Natural killer cell (primary cell): ENCODE results near the gene MARVELD1. TPM values are rescaled to one million over a fixed set of nuclear protein-coding genes. Genes with fewer than 3 reads are reported as not detected.

Experiments
- ATAC-seq, 3 donors: fragments of 150-1000 bp in 2 of 3; fragments of 200-7000 bp in 1 of 3; cut with Tn5 transposase; 1 replicate in 1 of 3; 2 replicates in 2 of 3; pipeline ENCODE4 v1.10.0; 2021; ENCODE audit warnings: mild to moderate bottlenecking in 2 of 3, moderate library complexity in 2 of 3
- DNase-seq, 2 donors: peaks; one replicate each; pipeline versions ENCODE4 v3.0.0 to v3.0.0-alpha.2; 2013 to 2021; ENCODE audit warnings: mixed read lengths in 1 of 2
- H3K27ac ChIP-seq: one replicate; pipeline ENCODE4 v1.5.1; 2013; ENCODE audit warnings: mild to moderate bottlenecking, low read length
- H3K27me3 ChIP-seq: one replicate; pipeline ENCODE4 v1.6.1; 2013; ENCODE audit warnings: low read length; ENCODE audit not compliant: control insufficient read depth, insufficient read depth
- H3K36me3 ChIP-seq: one replicate; pipeline ENCODE4 v1.6.1; 2013; ENCODE audit warnings: low read length; ENCODE audit not compliant: control insufficient read depth, insufficient read depth
- H3K4me1 ChIP-seq: one replicate; pipeline ENCODE4 v1.6.1; 2013; ENCODE audit warnings: low read length; ENCODE audit not compliant: control insufficient read depth, insufficient read depth
- H3K4me3 ChIP-seq: one replicate; pipeline ENCODE4 v1.5.1; 2013; ENCODE audit warnings: low read length
- H3K9me3 ChIP-seq: one replicate; pipeline ENCODE4 v1.6.1; 2013; ENCODE audit warnings: low read length; ENCODE audit not compliant: control insufficient read depth, insufficient read depth
- H3K27ac Mint-ChIP-seq, 2 donors: one replicate each; pipeline ENCODE4 v1.8.0; 2022; ENCODE audit warnings: mild to moderate bottlenecking in 2 of 2, mixed read lengths in 2 of 2, moderate library complexity in 1 of 2
- H3K27me3 Mint-ChIP-seq, 2 donors: one replicate each; pipeline ENCODE4 v1.8.0; 2022; ENCODE audit warnings: low read depth in 2 of 2, mixed read lengths in 2 of 2
- H3K36me3 Mint-ChIP-seq: one replicate; pipeline ENCODE4 v1.8.0; 2022; ENCODE audit warnings: mixed read lengths
- H3K4me1 Mint-ChIP-seq, 2 donors: one replicate each; pipeline ENCODE4 v1.8.0; 2022; ENCODE audit warnings: mixed read lengths in 2 of 2
- H3K4me3 Mint-ChIP-seq: one replicate; pipeline ENCODE4 v1.8.0; 2022; ENCODE audit warnings: mild to moderate bottlenecking, moderate library complexity, mixed read lengths
- H3K9me3 Mint-ChIP-seq, 2 donors: one replicate each; pipeline ENCODE4 v1.8.0; 2022; ENCODE audit warnings: mixed read lengths in 2 of 2
- CTCF ChIP-seq: fragments of 200-600 bp; IDR thresholded peaks from one replicate; pipeline ENCODE4 v1.8.0; 2022; ENCODE audit warnings: antibody characterized with exemption
- WGBS: methylation state at CpG from one replicate; pipeline ENCODE4 v1.1.7; 2013; ENCODE audit warnings: missing lambda C conversion rate; ENCODE audit not compliant: insufficient coverage; 5-methylcytosine and 5-hydroxymethylcytosine counted together
- intact Hi-C: fragments of 100-400 bp; cut with micrococcal nuclease; formaldehyde crosslinking; loops from one replicate; pipeline ENCODE4 v1.14.2; 2022
- total RNA-seq, 4 donors: library from RNA; stranded (reverse); fragments of 120-200 nt in 1 of 4; gene quantifications; one replicate each; pipeline versions ENCODE4 v1.2.3 to v1.2.4, GENCODE V29; 2013 to 2022

The MARVELD1 gene
- total RNA-seq, 3 donors from 2014 or later (not counting 1 experiment from before 2014, with no cell fraction given), result 0.40 to 0.84 (median 0.40) TPM

- Histone ChIP-seq H3K36me3 (peaks cover 26% of the 10 kb centered on the region), H3K27ac (no peak overlapping the region), H3K4me3 (no peak overlapping the region), H3K9me3 (no peaks in the 10 kb centered on the region), H3K4me1 (peaks cover 6% of the 10 kb centered on the region), H3K27me3 (no peaks in the 10 kb centered on the region)
- no peaks in the 10 kb centered on the region for H3K27me3 Mint-ChIP-seq
- H3K9me3 Mint-ChIP-seq, result no peaks in the 10 kb centered on the region
- ATAC-seq (peak; percentile 79 to 91 (median 85)), DNase-seq (peak; percentile 36 to 84)
- H3K4me1 Mint-ChIP-seq, result no peaks in the 10 kb centered on the region
- WGBS, result 84% methylated on average over 1 of the region's 2 CpGs
- peak overlapping the region; percentile 42 to 66 for H3K27ac Mint-ChIP-seq
- H3K4me3 Mint-ChIP-seq, result peak overlapping the region; percentile 13
- H3K36me3 Mint-ChIP-seq, result no peaks in the 10 kb centered on the region
- intact Hi-C loops, result loop anchor here (1.0 kb wide), 2 partner anchors 54 to 105 kb away; partner anchors contain the start of gene ANKRD2
- peak; percentile 92 for TF ChIP-seq CTCF
Measured at GRCh38 chr10:97676770-97677581, 36.6 kb upstream of the MARVELD1 start.

DNA sequence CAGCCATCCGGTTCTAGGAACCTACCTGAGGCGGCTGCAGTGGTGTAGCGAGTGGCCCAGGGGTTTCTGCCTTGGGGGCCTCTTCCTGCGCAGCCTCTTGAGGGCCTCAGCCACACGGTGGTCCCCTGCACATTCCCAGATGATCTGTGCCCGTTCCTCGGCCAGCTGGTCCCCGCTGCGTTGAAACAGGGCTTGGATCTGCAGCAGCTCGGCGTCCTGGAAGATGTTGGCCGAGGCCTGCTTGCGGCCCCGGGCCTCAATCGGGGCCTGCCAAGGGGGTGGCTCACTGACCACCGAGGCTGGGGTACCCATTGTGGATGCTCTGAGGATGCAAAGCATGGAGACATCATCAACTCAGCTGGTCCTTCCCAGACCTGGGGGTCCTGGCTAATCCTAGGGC, 33.9 kb upstream of the MARVELD1 start:
- Mint-ChIP-seq H3K9me3 (no peaks in the 10 kb centered on the region), H3K4me3 (no peak overlapping the region), H3K36me3 (no peaks in the 10 kb centered on the region), H3K27me3 (no peaks in the 10 kb centered on the region), H3K4me1 (no peaks in the 10 kb centered on the region), H3K27ac (no peak overlapping the region)
- DNase-seq (no peak), ATAC-seq (no peak)
- 94% methylated on average over 16 of the region's 16 CpGs for WGBS
- no peak overlapping the region for H3K27ac ChIP-seq
- no peaks in the 10 kb centered on the region for H3K27me3 ChIP-seq
- H3K9me3 ChIP-seq, result no peaks in the 10 kb centered on the region
- intact Hi-C loops, result no loop called here
- no peak for TF ChIP-seq CTCF
- peaks cover 15% of the 10 kb centered on the region for H3K36me3 ChIP-seq
- H3K4me3 ChIP-seq, result no peak overlapping the region
- H3K4me1 ChIP-seq, result peaks cover 12% of the 10 kb centered on the region

GRCh38 chr10:97682042-97682441, 31.5 kb upstream of the MARVELD1 start:
- H3K27me3 Mint-ChIP-seq, result no peaks in the 10 kb centered on the region
- 94% methylated on average over 4 of the region's 4 CpGs for WGBS
- H3K9me3 Mint-ChIP-seq, result no peaks in the 10 kb centered on the region

More at GRCh38 chr10:97682042-97682441, 31.5 kb upstream of the MARVELD1 start:
- H3K36me3 Mint-ChIP-seq, result no peaks in the 10 kb centered on the region
- ATAC-seq (no peak), DNase-seq (no peak)
- no peak overlapping the region for H3K4me3 Mint-ChIP-seq
- H3K27me3 ChIP-seq, result no peaks in the 10 kb centered on the region
- TF ChIP-seq CTCF, result no peak
- peaks cover 15% of the 10 kb centered on the region for H3K4me1 ChIP-seq
- H3K27ac Mint-ChIP-seq, result no peak overlapping the region
- intact Hi-C loops, result no loop called here
- H3K27ac ChIP-seq, result no peak overlapping the region
- no peaks in the 10 kb centered on the region for H3K36me3 ChIP-seq
- H3K4me1 Mint-ChIP-seq, result peaks cover 0 to 9% of the 10 kb centered on the region in 2 donors
- H3K9me3 ChIP-seq, result no peaks in the 10 kb centered on the region
- H3K4me3 ChIP-seq, result no peak overlapping the region
